Stimulated activated naive B cell treated with anti-CD40 and anti-IgM and Interleukin-4, amounts not matched to agents 10 μg/mL and 1 μg/mL and 100 μg/mL, for 72 hours (primary cell): Measurements from ENCODE around the gene PTPN9.

Experiments used
- ATAC-seq, 2 donors: fragments of 150-1000 bp; cut with Tn5 transposase; replicated peaks; 2 replicates each; pipeline ENCODE4 v1.10.0; 2021; ENCODE audit warnings: moderate library complexity in 1 of 2
- DNase-seq: peaks from one replicate; pipeline ENCODE4 v3.0.0; 2021
- H3K27ac Mint-ChIP-seq: one replicate; pipeline ENCODE4 v1.8.0; 2022; ENCODE audit warnings: mild to moderate bottlenecking, mixed read lengths
- H3K27me3 Mint-ChIP-seq, 2 donors: one replicate each; pipeline ENCODE4 v1.8.0; 2022; ENCODE audit warnings: mixed read lengths in 2 of 2
- H3K36me3 Mint-ChIP-seq, 2 donors: one replicate each; pipeline ENCODE4 v1.8.0; 2022; ENCODE audit warnings: mixed read lengths in 2 of 2, mild to moderate bottlenecking in 1 of 2
- H3K4me1 Mint-ChIP-seq, 2 donors: one replicate each; pipeline ENCODE4 v1.8.0; 2022; ENCODE audit warnings: mixed read lengths in 2 of 2, mild to moderate bottlenecking in 1 of 2
- H3K4me3 Mint-ChIP-seq, 2 donors: one replicate each; pipeline ENCODE4 v1.8.0; 2022; ENCODE audit warnings: mild to moderate bottlenecking in 2 of 2, mixed read lengths in 2 of 2, moderate library complexity in 1 of 2
- H3K9me3 Mint-ChIP-seq, 2 donors: one replicate each; pipeline ENCODE4 v1.8.0; 2022; ENCODE audit warnings: mixed read lengths in 2 of 2, mild to moderate bottlenecking in 1 of 2

The PTPN9 gene

DNA sequence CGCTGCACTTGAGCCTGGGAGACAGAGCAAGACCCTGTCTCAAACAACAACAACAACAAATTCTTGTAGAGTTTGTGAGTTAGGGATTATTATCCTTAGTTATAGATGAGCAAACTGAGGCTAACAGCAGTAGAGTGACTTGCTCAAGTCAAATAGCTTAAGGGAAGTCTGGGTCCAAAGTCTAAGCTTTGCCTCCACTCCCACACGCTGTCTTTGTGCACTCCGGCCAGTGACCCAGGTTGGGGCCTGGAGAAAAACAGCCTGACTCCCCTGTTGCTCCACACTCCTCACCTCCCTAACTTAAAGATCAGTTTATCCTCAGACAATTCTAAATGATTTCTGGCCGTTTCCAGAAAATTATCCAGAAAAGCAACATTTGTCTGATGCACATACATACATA lies 118.5 kb downstream of the PTPN9 start:
- H3K36me3 Mint-ChIP-seq, result peaks cover 9% of the 10 kb centered on the region in 2 donors
- no peaks in the 10 kb centered on the region for H3K9me3 Mint-ChIP-seq
- H3K4me1 Mint-ChIP-seq, result peaks cover 5 to 8% of the 10 kb centered on the region in 2 donors
- DNase-seq (no peak), ATAC-seq (no peak)
- H3K27me3 Mint-ChIP-seq, result no peaks in the 10 kb centered on the region
- no peak overlapping the region for H3K4me3 Mint-ChIP-seq
- H3K27ac Mint-ChIP-seq, result peak overlapping the region; percentile 11

DNA sequence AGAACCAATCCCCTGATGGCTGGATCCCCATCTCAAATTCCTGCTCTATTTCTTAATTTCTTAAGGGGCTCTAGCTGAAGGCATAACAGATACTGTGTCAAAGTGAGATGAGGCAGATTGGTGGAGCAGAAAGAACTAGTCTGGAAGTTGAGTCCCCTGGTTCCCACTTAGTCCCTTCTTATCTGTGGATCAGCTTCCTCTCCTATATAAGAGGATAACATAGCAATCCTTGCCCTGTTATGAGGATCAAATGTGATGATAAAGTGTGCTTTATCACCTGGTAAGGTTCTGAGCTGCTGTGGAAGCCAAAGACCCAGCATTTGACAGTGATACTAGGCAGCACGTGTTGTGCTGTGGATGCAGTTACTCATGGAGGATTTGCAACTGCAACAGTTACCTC lies 119.5 kb downstream of the PTPN9 start:
- DNase-seq, result no peak
- H3K9me3 Mint-ChIP-seq, result no peaks in the 10 kb centered on the region
- peaks cover 5 to 8% of the 10 kb centered on the region in 2 donors for H3K4me1 Mint-ChIP-seq
- H3K27ac Mint-ChIP-seq, result no peak overlapping the region
- H3K27me3 Mint-ChIP-seq, result no peaks in the 10 kb centered on the region
- peaks cover 7 to 10% of the 10 kb centered on the region in 2 donors for H3K36me3 Mint-ChIP-seq
- no peak overlapping the region for H3K4me3 Mint-ChIP-seq
- ATAC-seq, result no peak

DNA sequence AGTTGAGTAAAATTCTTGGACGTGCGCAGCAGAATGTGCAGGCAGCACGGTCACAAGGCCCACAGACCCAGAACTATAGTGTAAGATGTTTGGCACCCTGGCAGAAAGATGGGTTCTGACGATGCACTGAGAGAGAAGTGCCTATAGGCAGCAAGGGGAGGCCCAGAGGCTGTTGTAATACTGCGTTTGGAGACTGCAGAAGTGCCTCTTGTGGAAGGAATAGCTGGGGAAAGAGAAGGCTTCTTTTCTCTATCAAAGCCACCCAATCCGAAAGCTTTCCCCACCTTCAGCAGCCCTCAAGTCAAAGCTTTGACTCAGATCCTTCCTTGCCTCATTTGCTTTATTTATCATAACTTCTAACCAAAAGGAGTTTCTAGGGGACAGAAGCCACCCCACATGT lies 122.4 kb downstream of the PTPN9 start:
- peaks cover 6 to 8% of the 10 kb centered on the region in 2 donors for H3K36me3 Mint-ChIP-seq
- ATAC-seq (no peak), DNase-seq (no peak)
- peak overlapping the region; percentile 97 to 98 for H3K4me3 Mint-ChIP-seq
- no peaks in the 10 kb centered on the region for H3K9me3 Mint-ChIP-seq
- peaks cover 7 to 28% of the 10 kb centered on the region in 2 donors for H3K4me1 Mint-ChIP-seq
- no peak overlapping the region for H3K27ac Mint-ChIP-seq
- no peaks in the 10 kb centered on the region for H3K27me3 Mint-ChIP-seq

DNA sequence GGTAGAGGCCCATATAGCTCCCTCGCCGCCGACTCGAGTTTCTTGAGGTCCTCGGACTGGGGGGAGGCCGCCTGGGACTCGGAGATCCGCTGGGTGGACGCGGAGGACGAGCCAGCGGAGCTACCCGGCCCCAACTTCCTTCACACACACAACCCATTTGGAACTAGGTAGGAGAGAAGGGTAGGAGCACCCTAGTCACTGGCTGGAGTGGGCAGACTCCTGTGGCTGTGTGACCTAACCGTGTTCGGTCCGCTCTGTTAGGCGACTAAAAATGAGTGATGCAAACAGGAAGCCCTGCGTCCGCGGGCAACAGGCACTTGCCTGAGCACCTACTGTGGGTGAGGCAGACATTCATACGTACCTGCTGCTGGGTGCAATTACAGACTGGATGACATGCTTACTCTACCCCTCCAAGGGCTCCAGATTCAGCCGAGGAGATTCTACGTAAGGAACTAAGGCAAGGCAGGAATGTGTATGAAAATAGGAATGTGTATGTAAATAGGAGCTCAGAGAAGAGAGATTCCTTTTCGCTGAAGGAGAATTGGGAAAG lies 123.1 kb downstream of the PTPN9 start:
- Mint-ChIP-seq H3K27me3 (no peaks in the 10 kb centered on the region), H3K9me3 (no peaks in the 10 kb centered on the region), H3K36me3 (peaks cover 6 to 10% of the 10 kb centered on the region in 2 donors), H3K4me1 (peaks cover 7 to 28% of the 10 kb centered on the region in 2 donors), H3K4me3 (peak overlapping the region; percentile 97 to 98), H3K27ac (peak overlapping the region; percentile 97)
- DNase-seq, result peak; percentile 52
- ATAC-seq, result peak in 1 of 2 donors; percentile 1

DNA sequence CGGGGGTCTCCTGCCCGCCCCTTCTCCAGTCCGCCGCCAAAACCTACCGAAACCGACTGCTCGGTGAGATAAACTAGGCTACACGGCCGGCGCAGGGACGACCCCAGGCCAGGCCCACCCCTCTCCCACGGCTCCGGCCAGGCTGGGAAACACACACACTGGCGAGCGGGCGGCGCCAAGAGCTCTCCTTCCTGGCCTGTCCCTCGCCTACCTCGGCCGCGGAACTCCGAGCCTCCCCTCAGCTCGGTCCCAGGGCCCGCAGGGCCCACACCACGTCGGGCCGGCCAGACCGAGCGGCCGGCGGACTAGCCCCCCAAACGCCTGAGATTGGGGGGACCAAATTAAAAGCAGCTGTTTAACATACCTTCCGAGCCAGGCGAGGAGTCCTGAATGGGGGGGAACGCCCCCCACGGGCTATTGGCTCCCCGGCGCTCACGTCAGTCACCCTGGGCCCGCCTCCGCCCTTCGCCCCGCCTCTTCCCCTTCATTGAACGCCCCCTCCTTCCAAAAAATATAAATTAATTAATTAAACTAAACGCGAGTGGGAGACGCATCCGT lies 123.6 kb downstream of the PTPN9 start:
- Mint-ChIP-seq H3K36me3 (peaks cover 7 to 10% of the 10 kb centered on the region in 2 donors), H3K4me3 (peak overlapping the region; percentile 97 to 98), H3K27ac (peak overlapping the region; percentile 97), H3K27me3 (no peaks in the 10 kb centered on the region), H3K4me1 (peaks cover 7 to 29% of the 10 kb centered on the region in 2 donors), H3K9me3 (no peaks in the 10 kb centered on the region)
- DNase-seq (peak; percentile 76), ATAC-seq (peak; percentile 13 to 15)

DNA sequence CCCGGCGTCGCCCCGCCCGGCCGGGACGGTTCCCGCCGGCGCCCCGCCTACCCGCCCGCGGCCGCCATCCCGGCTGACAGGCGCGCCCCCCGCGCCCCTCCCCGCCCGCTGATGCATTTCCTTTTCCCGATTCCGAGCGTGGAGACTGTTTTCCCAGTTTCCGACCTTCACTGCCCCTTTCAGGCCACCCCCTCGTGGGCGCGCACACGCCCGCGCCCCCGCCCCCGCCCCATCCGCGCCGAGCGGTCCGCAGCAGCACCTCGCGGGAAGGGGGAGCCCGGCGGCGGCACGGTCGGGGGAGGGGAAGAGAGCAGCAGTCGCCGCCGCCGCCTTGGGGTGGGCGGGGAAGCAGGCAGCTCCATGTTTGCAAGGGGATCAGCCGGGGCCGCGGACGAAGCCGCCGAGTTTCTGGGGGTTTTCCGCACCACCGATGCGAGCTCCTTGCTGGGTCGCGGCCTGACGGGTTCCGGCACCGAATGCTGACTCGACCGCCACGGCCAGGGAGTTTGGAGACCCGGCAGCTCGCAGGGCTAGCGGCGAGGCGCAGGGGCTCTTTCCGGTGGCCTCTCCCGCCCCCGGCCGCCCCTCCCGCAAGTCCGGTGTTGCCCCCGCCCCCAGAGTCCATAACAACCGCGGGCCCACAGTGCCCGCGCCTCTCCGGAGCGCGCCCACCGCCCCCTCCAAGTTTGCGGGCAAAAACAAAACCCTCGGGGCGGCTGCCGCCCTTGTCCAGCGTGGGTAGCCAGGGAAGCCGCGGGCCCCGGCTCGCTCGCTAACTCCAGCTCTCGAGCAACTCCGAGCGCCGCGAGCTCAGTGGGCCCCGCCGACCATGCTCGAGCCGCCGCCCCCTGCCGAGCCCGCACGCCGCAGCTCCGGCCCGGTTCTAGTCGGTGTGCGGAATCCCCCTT lies 124.4 kb downstream of the PTPN9 start:
- Mint-ChIP-seq H3K27me3 (no peaks in the 10 kb centered on the region), H3K36me3 (peaks cover 9 to 13% of the 10 kb centered on the region in 2 donors), H3K4me3 (peak overlapping the region; percentile 97 to 98), H3K4me1 (peaks cover 11 to 37% of the 10 kb centered on the region in 2 donors), H3K27ac (peak overlapping the region; percentile 97), H3K9me3 (no peaks in the 10 kb centered on the region)
- DNase-seq (peak; percentile 72), ATAC-seq (peak; percentile 4 to 7)

DNA sequence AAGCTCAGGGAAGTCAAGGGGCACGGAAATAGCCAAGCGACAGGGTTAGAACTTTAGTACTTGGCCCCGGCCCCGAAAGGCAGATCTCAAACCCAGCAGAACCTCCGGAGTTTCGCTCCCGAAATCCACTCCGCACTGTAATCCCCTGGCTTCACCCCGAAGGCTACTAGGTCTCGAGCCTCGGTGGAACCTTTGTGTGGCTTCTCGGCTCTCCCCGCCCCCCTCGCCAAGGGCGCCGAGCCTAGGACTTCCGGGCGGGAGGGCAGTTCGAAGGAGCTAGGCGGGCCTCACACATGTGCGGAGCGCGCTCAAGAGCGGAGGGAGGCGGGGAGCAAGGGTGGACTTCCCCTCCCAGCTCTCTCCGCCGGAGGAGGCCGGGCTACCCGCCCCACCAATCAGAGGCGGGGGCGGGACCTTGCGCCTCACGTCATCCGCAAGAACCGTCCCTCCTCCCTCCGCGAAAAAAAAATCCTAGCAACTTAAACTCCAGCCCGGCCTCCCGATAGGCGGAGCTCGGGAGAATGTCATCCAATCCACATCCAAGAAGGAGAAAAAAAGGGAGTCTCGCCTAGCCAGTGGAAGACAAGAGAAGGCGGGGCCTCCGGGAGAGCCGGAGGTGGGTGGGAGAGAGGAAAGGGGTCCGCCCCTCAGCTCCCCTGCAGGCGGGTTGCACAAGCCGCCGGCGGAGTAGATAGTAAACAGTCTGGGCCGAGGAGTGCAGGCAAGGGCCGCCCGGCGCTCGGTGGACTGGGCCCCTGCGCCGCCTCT lies 125.2 kb downstream of the PTPN9 start:
- Mint-ChIP-seq H3K9me3 (no peaks in the 10 kb centered on the region), H3K27me3 (no peaks in the 10 kb centered on the region), H3K4me1 (peaks cover 14 to 44% of the 10 kb centered on the region in 2 donors), H3K36me3 (peaks cover 9 to 13% of the 10 kb centered on the region in 2 donors), H3K4me3 (peak overlapping the region; percentile 97 to 98), H3K27ac (peak overlapping the region; percentile 100)
- peak; percentile 98 for DNase-seq
- peak; percentile 41 to 49 for ATAC-seq

DNA sequence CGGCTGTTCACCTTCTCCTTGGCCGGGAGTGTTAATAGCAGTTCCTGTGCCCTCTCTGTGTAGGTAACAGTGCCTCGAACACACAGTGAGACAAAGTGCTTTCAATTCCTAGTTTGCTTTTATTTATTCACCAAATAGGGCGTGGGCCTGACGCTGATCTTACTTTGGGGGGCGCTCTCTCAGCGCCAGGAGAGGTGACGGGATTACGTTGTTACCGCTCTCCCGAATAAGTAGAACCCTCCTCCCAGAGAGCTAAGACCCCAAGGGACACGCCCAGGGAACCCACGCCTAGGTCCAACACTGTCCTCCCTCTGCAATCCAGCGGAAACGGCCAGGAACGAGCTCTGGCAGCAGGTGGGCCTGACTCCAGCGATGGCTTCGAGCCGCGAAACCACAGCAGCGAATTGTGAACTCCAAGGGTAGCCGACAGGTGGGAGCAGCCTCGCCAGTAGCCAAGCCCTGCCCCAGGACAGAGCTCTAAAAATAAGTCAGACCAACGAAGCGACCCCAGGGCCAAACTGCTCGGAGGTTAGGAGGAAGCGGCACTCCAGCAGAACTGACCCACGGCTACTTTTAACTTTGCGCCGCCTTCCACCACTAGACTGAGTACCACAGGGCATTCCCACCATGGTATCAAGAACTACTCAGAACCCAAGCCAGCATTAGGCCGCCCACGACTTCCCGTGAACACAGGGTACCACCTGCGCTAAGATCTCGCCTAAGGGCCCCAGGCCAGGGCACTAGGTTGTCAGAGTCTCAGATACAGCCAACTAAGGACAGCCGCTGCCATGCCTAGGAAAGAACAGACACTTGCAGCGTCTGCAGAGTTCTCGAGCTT lies 126.0 kb downstream of the PTPN9 start:
- Mint-ChIP-seq H3K9me3 (no peaks in the 10 kb centered on the region), H3K27me3 (no peaks in the 10 kb centered on the region), H3K27ac (peak overlapping the region; percentile 100), H3K4me1 (peaks cover 14 to 49% of the 10 kb centered on the region in 2 donors), H3K4me3 (peak overlapping the region; percentile 97 to 98), H3K36me3 (peaks cover 9 to 13% of the 10 kb centered on the region in 2 donors)
- ATAC-seq, result peak; percentile 10 to 13
- peak; percentile 72 for DNase-seq

DNA sequence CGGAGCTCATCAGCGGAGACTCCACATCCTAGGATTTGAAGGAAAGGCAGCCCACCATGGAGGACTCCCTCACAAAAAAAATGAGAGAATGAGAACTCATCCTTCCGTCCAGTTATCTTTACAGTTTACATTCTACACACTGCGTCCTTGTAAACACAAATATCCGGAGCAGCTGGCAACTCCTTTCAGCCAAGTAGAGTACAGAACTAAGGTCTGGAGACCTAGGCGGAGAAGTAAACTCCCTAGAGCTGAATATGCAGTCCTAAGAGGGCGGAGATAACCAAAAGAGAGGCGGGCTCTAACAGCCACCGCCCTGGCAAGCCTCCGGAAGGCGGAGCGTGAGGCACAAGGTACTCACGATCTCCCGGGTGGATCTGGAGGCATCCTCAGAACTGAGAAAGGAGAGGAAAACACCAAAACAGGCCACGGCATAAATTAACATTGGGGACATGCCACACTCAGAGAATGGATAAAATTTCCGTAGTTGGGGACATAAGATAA lies 126.7 kb downstream of the PTPN9 start:
- Mint-ChIP-seq H3K27ac (peak overlapping the region; percentile 100), H3K36me3 (peaks cover 13 to 16% of the 10 kb centered on the region in 2 donors), H3K9me3 (no peaks in the 10 kb centered on the region), H3K4me1 (peaks cover 17 to 55% of the 10 kb centered on the region in 2 donors), H3K27me3 (no peaks in the 10 kb centered on the region), H3K4me3 (peak overlapping the region; percentile 97 to 98)
- DNase-seq, result peak; percentile 76
- peak; percentile 17 to 18 for ATAC-seq

DNA sequence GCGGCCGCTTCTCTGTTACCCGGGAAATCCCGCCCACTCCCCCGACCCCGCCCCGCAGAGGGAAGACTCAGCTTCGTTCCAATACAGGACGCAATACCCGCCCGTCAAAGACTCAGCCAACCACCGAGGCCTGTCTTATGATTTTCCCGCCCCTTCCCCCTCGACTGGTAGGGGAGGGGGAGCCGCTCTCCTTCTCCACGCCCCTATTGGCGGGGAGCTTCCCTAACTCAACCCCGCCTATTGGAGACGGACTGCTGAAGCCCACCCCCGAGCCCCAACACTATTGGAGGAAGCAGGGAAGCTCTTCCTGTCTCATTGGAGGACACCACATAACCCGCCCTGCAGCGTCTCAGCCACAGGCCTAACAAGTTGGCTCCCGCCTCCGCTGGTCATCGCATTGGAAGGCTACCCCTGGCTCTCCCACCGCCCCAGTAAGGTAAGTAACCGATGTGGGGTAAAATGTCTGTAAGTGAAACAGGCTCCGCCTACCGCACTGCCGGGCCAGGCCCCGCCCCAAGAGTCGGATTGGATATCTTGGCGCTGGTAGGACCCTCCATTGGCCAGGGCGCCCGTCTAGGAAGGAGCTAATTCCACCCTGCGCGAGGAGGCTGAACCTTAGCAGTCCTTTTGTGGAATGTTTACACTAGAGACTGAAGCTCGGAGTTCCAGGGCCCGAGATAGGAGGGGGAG lies 127.3 kb downstream of the PTPN9 start, which contains the start of gene SIN3A:
Gene SIN3A, minus strand, starts transcription at position 17 of the 690 bp plus-strand sequence. CDS start 21,315 bp downstream, outside the sequence.
- peak within 1 kb of the TSS; percentile 100 for H3K27ac Mint-ChIP-seq
- peaks cover 16 to 20% of the 10 kb centered on the region in 2 donors for H3K36me3 Mint-ChIP-seq
- peak; percentile 97 for DNase-seq
- no peaks in the 10 kb centered on the region for H3K9me3 Mint-ChIP-seq
- H3K27me3 Mint-ChIP-seq, result no peaks in the 10 kb centered on the region
- peaks cover 21 to 61% of the 10 kb centered on the region in 2 donors for H3K4me1 Mint-ChIP-seq
- ATAC-seq, result peak; percentile 52
- peak within 1 kb of the TSS; percentile 97 to 98 for H3K4me3 Mint-ChIP-seq

DNA sequence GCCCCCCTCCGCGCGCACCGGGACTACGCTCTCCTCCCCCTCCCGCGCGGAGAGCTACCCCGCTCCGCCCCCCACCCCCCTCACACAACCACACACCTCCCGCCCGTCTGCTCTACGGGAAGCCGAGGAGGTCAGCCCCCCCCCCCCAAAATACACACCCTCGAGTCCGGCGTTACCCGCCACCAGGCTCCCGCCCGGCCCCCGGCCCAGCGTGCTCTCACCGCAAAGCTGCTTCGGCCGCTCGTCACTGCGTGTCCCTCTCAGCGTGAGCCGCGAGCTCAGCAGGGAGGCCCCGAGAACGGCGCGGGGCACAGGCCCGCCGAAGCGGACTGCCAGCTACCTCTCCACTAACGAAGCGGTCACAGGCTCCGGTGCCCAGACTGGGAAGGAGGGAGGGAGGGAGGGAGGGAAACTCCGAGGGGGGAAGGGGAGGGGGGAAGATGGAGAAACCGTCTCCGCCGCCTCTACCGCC lies 127.9 kb downstream of the PTPN9 start:
- no peaks in the 10 kb centered on the region for H3K27me3 Mint-ChIP-seq
- no peaks in the 10 kb centered on the region for H3K9me3 Mint-ChIP-seq
- ATAC-seq (no peak), DNase-seq (no peak)
- H3K4me3 Mint-ChIP-seq, result peak overlapping the region; percentile 97 to 98
- peak overlapping the region; percentile 100 for H3K27ac Mint-ChIP-seq
- peaks cover 21 to 63% of the 10 kb centered on the region in 2 donors for H3K4me1 Mint-ChIP-seq
- peaks cover 17 to 23% of the 10 kb centered on the region in 2 donors for H3K36me3 Mint-ChIP-seq
